ENCODE measurements around the gene CHST6.
"Not testable (repeated sequence)": the region's sequence is repeated elsewhere in the genome, so short reads cannot be mapped to it uniquely, and the experiment has no call there.

Gene CHST6

GRCh38 chr16:75514296-75514695 lies 19.1 kb upstream of the CHST6 start:
- TF ChIP-seq, protein P1, sequence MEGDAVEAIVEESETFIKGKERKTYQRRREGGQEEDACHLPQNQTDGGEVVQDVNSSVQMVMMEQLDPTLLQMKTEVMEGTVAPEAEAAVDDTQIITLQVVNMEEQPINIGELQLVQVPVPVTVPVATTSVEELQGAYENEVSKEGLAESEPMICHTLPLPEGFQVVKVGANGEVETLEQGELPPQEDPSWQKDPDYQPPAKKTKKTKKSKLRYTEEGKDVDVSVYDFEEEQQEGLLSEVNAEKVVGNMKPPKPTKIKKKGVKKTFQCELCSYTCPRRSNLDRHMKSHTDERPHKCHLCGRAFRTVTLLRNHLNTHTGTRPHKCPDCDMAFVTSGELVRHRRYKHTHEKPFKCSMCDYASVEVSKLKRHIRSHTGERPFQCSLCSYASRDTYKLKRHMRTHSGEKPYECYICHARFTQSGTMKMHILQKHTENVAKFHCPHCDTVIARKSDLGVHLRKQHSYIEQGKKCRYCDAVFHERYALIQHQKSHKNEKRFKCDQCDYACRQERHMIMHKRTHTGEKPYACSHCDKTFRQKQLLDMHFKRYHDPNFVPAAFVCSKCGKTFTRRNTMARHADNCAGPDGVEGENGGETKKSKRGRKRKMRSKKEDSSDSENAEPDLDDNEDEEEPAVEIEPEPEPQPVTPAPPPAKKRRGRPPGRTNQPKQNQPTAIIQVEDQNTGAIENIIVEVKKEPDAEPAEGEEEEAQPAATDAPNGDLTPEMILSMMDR (conservative IDR thresholded peaks at IDR 0.05) = no peak
- no peak overlapping the region for H3K27ac ChIP-seq

- no peak overlapping the region for H3K27ac ChIP-seq
- TF ChIP-seq, protein P1 (conservative IDR thresholded peaks at IDR 0.05) = no peak
Observed at GRCh38 chr16:75506574-75506973, 11.3 kb upstream of the CHST6 start.

DNA sequence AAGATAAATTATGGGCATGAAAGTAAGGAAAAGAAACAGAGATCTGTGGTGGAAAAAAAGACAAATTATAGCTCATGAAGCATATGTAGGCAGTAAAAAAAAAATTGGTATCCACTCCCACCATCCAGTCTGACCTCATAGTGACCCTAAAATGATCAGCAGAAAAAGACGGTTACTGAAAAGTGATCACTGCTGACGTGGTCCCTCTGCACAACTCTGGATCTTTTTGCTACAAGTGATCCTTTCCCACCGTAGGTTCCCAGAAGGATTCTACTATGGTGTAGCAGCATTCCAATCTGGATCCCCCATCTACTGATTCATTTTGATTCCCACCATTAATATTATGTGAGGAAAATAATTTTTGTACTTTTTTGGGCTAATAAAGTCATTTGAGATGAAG lies 10.9 kb upstream of the CHST6 start:
- TF ChIP-seq, protein P1 (conservative IDR thresholded peaks at IDR 0.05) = no peak
- H3K27ac ChIP-seq = no peak overlapping the region

GRCh38 chr16:75503801-75504200 lies 8.6 kb upstream of the CHST6 start:
- TF ChIP-seq, protein P1 (conservative IDR thresholded peaks at IDR 0.05) = no peak

DNA sequence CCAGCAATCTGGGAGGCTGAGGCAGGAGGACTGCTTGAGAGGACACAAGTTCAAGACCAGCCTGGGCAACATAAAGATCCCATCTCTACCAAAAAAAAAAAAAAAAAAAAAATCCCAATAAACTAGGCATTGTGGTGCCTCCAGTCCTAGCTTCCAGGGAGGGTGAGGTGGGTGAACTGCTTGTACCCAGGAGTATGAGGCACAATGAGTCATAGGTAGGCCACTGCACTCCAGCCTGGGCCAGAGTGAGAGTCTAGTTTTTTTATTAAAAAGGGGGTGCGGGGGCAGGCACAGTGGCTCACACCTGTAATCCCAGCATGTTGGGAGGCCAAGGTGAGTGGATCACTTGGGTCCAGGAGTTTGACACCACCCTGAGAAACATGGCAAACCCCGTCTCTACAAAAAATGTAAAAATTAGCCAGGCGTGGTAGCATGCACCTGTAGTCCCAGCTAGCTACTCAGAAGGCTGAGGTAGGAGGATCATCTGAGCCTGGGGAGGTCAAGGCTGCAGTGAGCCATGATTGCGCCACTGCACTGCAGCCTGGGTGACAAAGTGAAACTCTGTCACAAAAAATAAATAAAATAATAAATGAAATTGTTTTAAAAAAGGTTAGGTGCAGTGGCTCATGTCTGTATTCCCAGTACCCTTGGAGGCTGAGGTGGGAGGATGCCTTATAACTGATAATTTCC lies 7.8 kb upstream of the CHST6 start:
- TF ChIP-seq, protein P1 (conservative IDR thresholded peaks at IDR 0.05) = no peak
- H3K27ac ChIP-seq = no peak overlapping the region

More at GRCh38 chr16:75503801-75504200, 8.6 kb upstream of the CHST6 start:
- no peak overlapping the region for H3K27ac ChIP-seq

- not testable (repeated sequence) for H3K27ac ChIP-seq
Observed at GRCh38 chr16:75501820-75502219, 6.6 kb upstream of the CHST6 start.

DNA sequence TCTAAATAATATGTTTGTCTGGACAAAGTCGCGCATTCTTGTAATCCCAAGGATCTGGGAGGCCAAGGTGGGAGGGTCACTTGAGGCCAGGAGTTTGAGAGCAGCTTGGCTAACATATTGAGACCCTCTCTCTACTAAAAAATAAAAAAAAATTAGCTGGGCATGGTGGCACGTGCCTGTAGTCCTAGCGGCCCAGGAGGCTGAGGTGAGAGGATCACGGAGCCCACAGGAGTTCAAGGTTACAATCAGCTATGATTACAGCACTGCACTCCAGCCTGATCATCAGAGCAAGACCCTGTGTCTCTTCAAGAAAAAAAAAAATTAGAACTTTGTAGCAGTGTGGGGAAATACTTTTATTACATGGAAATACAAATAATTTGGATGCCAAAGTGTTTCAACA lies 6.1 kb upstream of the CHST6 start:
- no peak overlapping the region for H3K27ac ChIP-seq
- TF ChIP-seq, protein P1 (conservative IDR thresholded peaks at IDR 0.05) = no peak

DNA sequence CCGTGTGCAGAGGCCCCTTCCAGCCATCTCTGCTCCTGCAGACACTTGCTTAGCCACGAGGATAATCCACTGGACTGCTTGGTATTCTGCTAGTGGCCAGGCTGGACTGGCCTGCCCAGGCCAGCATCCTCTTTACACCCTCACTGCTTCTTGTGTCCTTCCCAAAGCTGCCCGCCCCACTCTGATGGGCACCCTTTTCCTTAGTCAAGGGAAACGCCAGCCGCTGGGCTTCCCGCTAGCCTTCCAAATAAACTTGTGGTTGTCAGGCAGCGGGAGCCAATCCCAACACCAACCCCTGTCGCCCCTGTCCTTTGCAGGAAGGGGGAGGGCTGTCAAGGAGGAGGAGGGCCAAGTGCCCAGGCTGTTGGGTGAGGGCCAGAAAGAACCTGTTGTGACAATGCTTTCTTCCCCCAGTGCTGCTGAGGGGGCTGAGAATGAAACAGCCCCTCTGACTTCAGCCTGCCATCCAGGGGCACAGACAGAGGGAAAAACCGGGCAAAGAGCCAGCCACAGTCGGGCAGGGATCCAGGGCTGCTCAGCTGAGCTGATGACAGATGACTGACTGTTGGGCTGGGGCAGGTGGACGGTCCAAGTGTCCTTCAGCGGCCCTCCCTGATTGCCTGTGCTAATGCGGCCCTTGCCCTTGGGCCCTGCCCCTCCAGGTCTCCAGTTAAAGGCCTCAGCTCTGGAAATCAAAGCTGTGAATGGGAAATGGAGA lies 3.5 kb upstream of the CHST6 start:
- not testable (repeated sequence) for H3K27ac ChIP-seq

All from VCaP (cell line).